ENCODE results near the gene SDHA.

The SDHA gene

DNA sequence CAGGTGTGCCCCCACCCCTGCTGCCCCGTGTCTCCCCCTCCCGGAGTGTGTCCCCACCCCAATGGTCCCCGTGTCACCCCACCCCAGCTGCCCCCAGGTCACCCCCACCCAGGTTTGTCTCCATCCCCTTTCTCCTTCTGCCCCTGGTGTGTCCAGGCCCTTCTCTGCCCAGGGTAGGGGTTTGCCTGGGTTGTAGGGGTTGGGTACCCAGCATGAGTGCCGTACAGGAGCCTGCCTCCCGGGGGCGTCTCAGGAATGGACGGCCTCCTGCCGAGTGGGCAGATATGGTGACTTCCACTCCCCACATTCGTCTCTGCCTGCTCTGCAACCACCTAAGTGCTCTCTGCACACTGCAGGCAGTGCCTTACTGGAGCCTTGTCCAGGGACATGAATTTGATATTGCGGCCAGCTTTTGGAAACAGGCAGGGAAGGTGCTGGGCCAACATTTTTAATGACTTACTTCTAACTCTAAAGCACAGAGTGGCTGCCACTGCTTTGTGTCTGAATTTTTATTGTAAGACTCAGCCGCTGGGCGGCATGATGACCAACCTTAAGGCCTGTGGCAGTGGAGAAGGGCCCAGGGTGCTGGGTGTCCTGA lies 20.1 kb upstream of the SDHA start:
- Histone ChIP-seq H3K36me3 (peaks cover 51% of the 10 kb centered on the region), H3K27ac (no peak overlapping the region), H3K27me3 (no peaks in the 10 kb centered on the region), H3K4me2 (peak overlapping the region; percentile 77; the same call in 1 of the 2 replicates), H3K4me3 (no peak overlapping the region), H4K20me1 (peaks cover 74% of the 10 kb centered on the region), H3K4me1 (peaks cover 77% of the 10 kb centered on the region), H3K9me3 (no peaks in the 10 kb centered on the region), H3K9ac (no peak overlapping the region)
- TF ChIP-seq Cebpa-rat (IDR thresholded peaks at IDR 0.05): no peak

DNA sequence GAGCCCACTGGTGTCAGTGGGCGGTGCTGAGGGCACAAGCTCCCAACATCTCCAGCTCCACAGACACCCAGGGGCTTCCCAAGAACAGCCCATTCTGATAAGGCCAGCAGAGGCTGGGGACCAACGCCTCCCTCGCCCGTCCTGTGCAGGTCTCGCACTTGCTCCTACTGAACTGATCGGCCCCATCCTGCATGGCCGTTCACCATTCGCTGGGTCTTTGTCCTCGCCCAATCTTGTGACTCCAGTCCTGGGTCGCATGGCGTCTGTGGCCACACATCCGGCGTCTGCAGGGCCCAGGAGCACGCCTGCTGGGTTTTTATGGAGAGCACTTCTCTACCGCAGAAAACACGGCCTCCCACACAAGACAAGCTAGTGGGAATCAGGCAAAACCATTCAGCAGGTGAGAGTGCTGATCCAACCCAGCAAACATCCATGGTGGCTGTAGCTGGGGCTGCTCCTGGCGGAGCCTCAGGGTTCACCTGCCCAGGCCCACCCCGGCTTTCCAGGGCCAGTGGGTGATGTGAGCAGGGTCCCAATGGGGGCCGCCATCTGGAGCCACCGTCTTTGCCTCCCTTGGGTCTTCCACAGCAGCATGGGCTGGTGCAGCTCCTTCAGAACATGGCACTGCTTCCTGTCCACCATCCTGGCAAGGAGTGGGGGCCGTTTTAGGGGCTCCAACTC lies 19.5 kb upstream of the SDHA start:
- H3K27ac ChIP-seq: peak overlapping the region; percentile 63
- peaks cover 74% of the 10 kb centered on the region for H3K4me1 ChIP-seq
- no peak for TF ChIP-seq Cebpa-rat (IDR thresholded peaks at IDR 0.05)
- no peaks in the 10 kb centered on the region; the same call in 1 of the 2 replicates for H3K27me3 ChIP-seq
- no peaks in the 10 kb centered on the region for H3K9me3 ChIP-seq
- H3K4me2 ChIP-seq: peak overlapping the region; percentile 77
- H3K4me3 ChIP-seq: no peak overlapping the region
- H3K9ac ChIP-seq: no peak overlapping the region
- peaks cover 71% of the 10 kb centered on the region for H4K20me1 ChIP-seq
- peaks cover 58% of the 10 kb centered on the region for H3K36me3 ChIP-seq

GRCh38 chr5:199197-199949 lies 18.7 kb upstream of the SDHA start:
- H3K27ac ChIP-seq: peak overlapping the region; percentile 63
- no peak overlapping the region for H3K9ac ChIP-seq
- no peaks in the 10 kb centered on the region; the same call in 1 of the 2 replicates for H3K27me3 ChIP-seq
- H3K4me3 ChIP-seq: no peak overlapping the region
- peaks cover 67% of the 10 kb centered on the region for H3K4me1 ChIP-seq
- peaks cover 58% of the 10 kb centered on the region for H3K36me3 ChIP-seq
- H3K4me2 ChIP-seq: peak overlapping the region; percentile 77
- H4K20me1 ChIP-seq: peaks cover 64% of the 10 kb centered on the region
- no peaks in the 10 kb centered on the region for H3K9me3 ChIP-seq
- TF ChIP-seq Cebpa-rat (IDR thresholded peaks at IDR 0.05): no peak

- H3K9ac ChIP-seq: peak overlapping the region; percentile 42; the same call in 1 of the 2 replicates
- H3K4me2 ChIP-seq: peak overlapping the region; percentile 77
- peaks cover 59% of the 10 kb centered on the region for H3K4me1 ChIP-seq
- peaks cover 59% of the 10 kb centered on the region for H4K20me1 ChIP-seq
- no peak overlapping the region for H3K4me3 ChIP-seq
- H3K27ac ChIP-seq: peak overlapping the region; percentile 63
- H3K36me3 ChIP-seq: peaks cover 58% of the 10 kb centered on the region
- no peaks in the 10 kb centered on the region for H3K9me3 ChIP-seq
- TF ChIP-seq Cebpa-rat (IDR thresholded peaks at IDR 0.05): no peak
- no peaks in the 10 kb centered on the region; the same call in 1 of the 2 replicates for H3K27me3 ChIP-seq
Measured at GRCh38 chr5:199950-200645, 18.0 kb upstream of the SDHA start.

- Histone ChIP-seq H3K4me2 (peak overlapping the region; percentile 77), H4K20me1 (peaks cover 54% of the 10 kb centered on the region), H3K9me3 (no peaks in the 10 kb centered on the region), H3K27me3 (no peaks in the 10 kb centered on the region; the same call in 1 of the 2 replicates), H3K36me3 (peaks cover 58% of the 10 kb centered on the region), H3K4me3 (no peak overlapping the region), H3K9ac (peak overlapping the region; percentile 42; the same call in 1 of the 2 replicates), H3K27ac (peak overlapping the region; percentile 63), H3K4me1 (peaks cover 51% of the 10 kb centered on the region)
- no peak for TF ChIP-seq Cebpa-rat (IDR thresholded peaks at IDR 0.05)
Measured at GRCh38 chr5:200985-201384, 17.1 kb upstream of the SDHA start.

DNA sequence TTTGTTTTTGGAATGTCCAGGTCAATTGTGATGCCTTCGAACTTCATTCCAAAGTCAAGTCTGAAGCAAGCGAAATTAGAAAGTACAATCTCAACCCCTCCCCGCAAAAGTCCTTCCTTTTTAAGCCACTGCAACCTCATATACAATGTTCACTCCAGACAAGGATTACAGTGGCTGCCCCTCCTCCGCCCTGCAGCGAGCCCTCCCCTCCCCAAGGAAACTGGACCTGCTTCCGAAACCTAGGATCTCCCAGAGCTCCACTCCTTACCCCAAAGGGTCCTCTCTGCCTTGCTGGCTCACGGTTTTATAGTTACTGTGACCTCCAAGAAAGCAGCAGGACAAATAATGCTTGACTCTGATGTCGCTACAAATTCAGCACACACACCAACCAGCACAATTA lies 16.4 kb upstream of the SDHA start:
- no peaks in the 10 kb centered on the region; the same call in 1 of the 2 replicates for H3K27me3 ChIP-seq
- no peak for TF ChIP-seq Cebpa-rat (IDR thresholded peaks at IDR 0.05)
- no peaks in the 10 kb centered on the region for H3K9me3 ChIP-seq
- H3K4me2 ChIP-seq: peak overlapping the region; percentile 77
- peaks cover 55% of the 10 kb centered on the region for H3K4me1 ChIP-seq
- peak overlapping the region; percentile 49; the same call in 1 of the 2 replicates for H3K27ac ChIP-seq
- H3K4me3 ChIP-seq: no peak overlapping the region
- peaks cover 57% of the 10 kb centered on the region; the same call in 1 of the 2 replicates for H4K20me1 ChIP-seq
- H3K9ac ChIP-seq: no peak overlapping the region
- H3K36me3 ChIP-seq: peaks cover 61% of the 10 kb centered on the region

DNA sequence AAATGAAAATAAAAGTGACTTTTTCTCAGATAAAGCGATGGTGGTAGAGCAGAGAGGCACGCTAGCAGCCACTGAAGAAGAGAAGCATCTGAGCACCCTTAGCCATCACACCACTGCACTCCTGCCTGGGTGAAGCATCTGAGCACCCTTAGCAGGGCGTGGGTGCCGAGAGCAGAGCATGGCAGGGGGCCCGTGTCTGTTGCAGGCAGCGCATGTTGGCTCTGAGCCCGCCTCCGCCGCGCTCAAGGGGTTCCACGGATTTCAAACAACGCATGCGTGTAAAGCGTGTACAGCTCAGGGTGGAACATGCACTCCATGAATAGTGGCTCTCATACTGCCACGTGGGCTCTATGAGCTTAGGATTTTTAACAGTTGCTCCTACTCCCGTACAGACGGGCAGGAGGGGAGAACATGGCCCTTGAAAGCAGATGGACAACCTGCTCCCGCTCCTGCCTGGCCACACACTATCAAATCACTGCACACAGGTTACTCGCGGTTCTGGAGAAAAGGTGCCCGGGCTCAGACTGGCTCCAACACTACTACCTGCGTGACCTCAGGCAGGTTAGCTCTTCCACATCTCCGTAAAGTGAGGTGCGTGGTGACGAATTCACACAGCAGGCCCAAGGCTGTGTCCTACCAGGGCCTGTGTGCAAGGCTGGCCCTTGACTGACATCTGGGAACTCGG lies 14.7 kb upstream of the SDHA start:
- H3K4me3 ChIP-seq: no peak overlapping the region
- H4K20me1 ChIP-seq: peaks cover 65% of the 10 kb centered on the region; the same call in 1 of the 2 replicates
- H3K27ac ChIP-seq: no peak overlapping the region
- H3K27me3 ChIP-seq: no peaks in the 10 kb centered on the region; the same call in 1 of the 2 replicates
- H3K4me2 ChIP-seq: no peak overlapping the region
- H3K4me1 ChIP-seq: peaks cover 67% of the 10 kb centered on the region
- peaks cover 59% of the 10 kb centered on the region for H3K36me3 ChIP-seq
- peaks cover 4% of the 10 kb centered on the region; the same call in 1 of the 2 replicates for H3K9me3 ChIP-seq
- no peak for TF ChIP-seq Cebpa-rat (IDR thresholded peaks at IDR 0.05)
- no peak overlapping the region for H3K9ac ChIP-seq

DNA sequence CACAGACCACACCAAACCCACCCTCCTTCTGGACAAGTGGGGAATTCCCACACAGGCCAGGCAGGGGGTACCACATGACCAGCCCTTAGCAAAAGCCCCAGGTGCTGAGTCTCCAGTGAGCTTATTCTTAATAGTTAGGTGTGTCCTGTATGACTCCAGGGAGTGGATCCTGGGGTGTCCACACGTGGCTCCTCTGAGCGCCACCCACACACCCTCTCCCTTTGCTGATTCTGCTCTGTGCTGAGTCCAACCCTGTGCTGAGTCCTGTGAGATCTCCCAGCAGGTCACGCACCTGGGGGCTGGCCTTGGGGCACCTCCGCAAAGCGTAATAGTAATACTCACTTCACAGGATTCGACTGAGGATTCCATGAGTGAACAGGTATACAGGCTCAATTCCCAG lies 14.1 kb upstream of the SDHA start:
- H3K4me3 ChIP-seq: no peak overlapping the region
- H3K27me3 ChIP-seq: no peaks in the 10 kb centered on the region; the same call in 1 of the 2 replicates
- peaks cover 66% of the 10 kb centered on the region for H3K4me1 ChIP-seq
- H3K9ac ChIP-seq: no peak overlapping the region
- peaks cover 9% of the 10 kb centered on the region; the same call in 1 of the 2 replicates for H3K9me3 ChIP-seq
- no peak for TF ChIP-seq Cebpa-rat (IDR thresholded peaks at IDR 0.05)
- H4K20me1 ChIP-seq: peaks cover 60% of the 10 kb centered on the region; the same call in 1 of the 2 replicates
- no peak overlapping the region for H3K27ac ChIP-seq
- H3K36me3 ChIP-seq: peaks cover 58% of the 10 kb centered on the region
- no peak overlapping the region for H3K4me2 ChIP-seq

- no peaks in the 10 kb centered on the region; the same call in 1 of the 2 replicates for H3K27me3 ChIP-seq
- peaks cover 9% of the 10 kb centered on the region; the same call in 1 of the 2 replicates for H3K9me3 ChIP-seq
- H3K4me2 ChIP-seq: no peak overlapping the region
- H3K4me3 ChIP-seq: no peak overlapping the region
- peaks cover 56% of the 10 kb centered on the region for H3K36me3 ChIP-seq
- no peak overlapping the region for H3K27ac ChIP-seq
- TF ChIP-seq Cebpa-rat (IDR thresholded peaks at IDR 0.05): no peak
- H4K20me1 ChIP-seq: peaks cover 58% of the 10 kb centered on the region; the same call in 1 of the 2 replicates
- peaks cover 61% of the 10 kb centered on the region for H3K4me1 ChIP-seq
- H3K9ac ChIP-seq: no peak overlapping the region
Measured at GRCh38 chr5:204462-204861, 13.7 kb upstream of the SDHA start.
